GM12878 (cell line): ENCODE measurements around the gene MSH2. TPM values are rescaled to one million over a fixed set of nuclear protein-coding genes. Genes with fewer than 3 reads are reported as not detected.

Experiments
- ATAC-seq: fragments of 200-7000 bp; cut with Tn5 transposase; 3 replicates; pipeline ENCODE4 v1.9.1; 2020; ENCODE audit warnings: mild to moderate bottlenecking, moderate library complexity
- BruUV-seq: library from RNA; stranded (reverse); fragments of 400-500 nt; replicated peaks from 2 replicates; lab custom pipeline; 2021; lab: Mats Ljungman, UMichigan
- CTCF ChIA-PET: fragments of 300-600 bp; sonication (Branson Sonifier 250); formaldehyde crosslinking; extraction: SDS; loops from one replicate; lab custom pipeline; 2021; ENCODE audit warnings: inconsistent platforms; lab: Yijun Ruan, JAX
- POLR2A ChIA-PET: fragments of 350-600 bp; formaldehyde crosslinking; extraction: SDS; loops from one replicate; lab custom pipeline; 2021; ENCODE audit warnings: inconsistent platforms; lab: Charles Lee
- RAD21 ChIA-PET: fragments of 300-600 bp; sonication (Branson Sonifier 250); formaldehyde crosslinking; loops from one replicate; lab custom pipeline; 2023; ENCODE audit warnings: antibody characterized with exemption; ENCODE audit not compliant: unreplicated experiment; lab: Charles Lee
- SMC1A ChIA-PET: fragments of 300-600 bp; sonication (Branson Sonifier 250); formaldehyde crosslinking; loops from one replicate; lab custom pipeline; 2023; ENCODE audit not compliant: unreplicated experiment, uncharacterized antibody; lab: Charles Lee
- DNase-seq: peaks from one replicate; pipeline ENCODE4 v3.0.0-alpha.2; 2011; ENCODE audit warnings: low read depth, low spot score
- FAIRE-seq: peaks from 3 replicates; lab custom pipeline; 2011; peaks lifted over from hg19 to GRCh38; lab: Jason Lieb, UNC
- H2AFZ ChIP-seq: 2 replicates; pipeline ENCODE4 v1.6.0; 2011; ENCODE audit warnings: low read depth, low read length, control low read depth; ENCODE audit not compliant: control insufficient read depth
- H3K27ac ChIP-seq: 2 replicates; pipeline ENCODE4 v1.5.1; 2011; ENCODE audit warnings: control low read depth; ENCODE audit not compliant: control insufficient read depth, insufficient read depth
- H3K27me3 ChIP-seq, 2 experiments: replicated peaks in 1 of 2; 2 replicates each; pipeline versions ENCODE4 v1.6.0 to v1.6.1; 2011; ENCODE audit warnings: low read length in 1 of 2; ENCODE audit not compliant: control insufficient read depth in 2 of 2, insufficient read depth in 2 of 2
- H3K36me3 ChIP-seq, 2 experiments: 2 replicates each; pipeline ENCODE4 v1.5.1; 2011; ENCODE audit warnings: low read length in 1 of 2; ENCODE audit not compliant: control insufficient read depth in 2 of 2, insufficient read depth in 2 of 2
- H3K4me1 ChIP-seq: 2 replicates; pipeline ENCODE4 v1.6.1; 2011; ENCODE audit warnings: mild to moderate bottlenecking, low read length, moderate library complexity, mixed read lengths; ENCODE audit not compliant: control insufficient read depth, insufficient read depth
- H3K4me2 ChIP-seq: 2 replicates; pipeline ENCODE4 v1.6.0; 2011; ENCODE audit warnings: control low read depth; ENCODE audit not compliant: control insufficient read depth, insufficient read depth
- H3K4me3 ChIP-seq: fragments of 200-600 bp; sonication (generic); 2 replicates; pipeline ENCODE4 v1.5.1; 2016
- H3K79me2 ChIP-seq: 2 replicates; pipeline ENCODE4 v1.6.0; 2011; ENCODE audit warnings: low read length; ENCODE audit not compliant: control insufficient read depth, insufficient read depth
- H3K9ac ChIP-seq: 2 replicates; pipeline ENCODE4 v1.8.0; 2011; ENCODE audit warnings: low read length, control low read depth, mixed read lengths; ENCODE audit not compliant: control insufficient read depth, insufficient read depth
- H3K9me3 ChIP-seq: replicated peaks from 3 replicates; pipeline ENCODE4 v1.5.1; 2011; ENCODE audit warnings: mild to moderate bottlenecking, low read length; ENCODE audit not compliant: control insufficient read depth, insufficient read depth
- H4K20me1 ChIP-seq: 2 replicates; pipeline ENCODE4 v1.6.0; 2011; ENCODE audit not compliant: control insufficient read depth, insufficient read depth
- BACH1 ChIP-seq: fragments of 450-650 bp; IDR thresholded peaks from 2 replicates; pipeline ENCODE4 v1.6.1; 2017; ENCODE audit warnings: mild to moderate bottlenecking, borderline replicate concordance
- CHD2 ChIP-seq: IDR thresholded peaks from 2 replicates; pipeline ENCODE4 v1.6.1; 2011; ENCODE audit warnings: low read depth, low read length, improper control_type of control experiment, borderline replicate concordance
- EP300 ChIP-seq, 2 experiments: fragments of 150-350 bp in 1 of 2; IDR thresholded peaks; 2 replicates each; pipeline ENCODE4 v1.6.1; 2011 to 2012; ENCODE audit warnings: low read depth in 2 of 2, low read length in 2 of 2, borderline replicate concordance in 1 of 2, improper control_type of control experiment in 1 of 2, inconsistent platforms in 1 of 2; ENCODE audit not compliant: control insufficient read depth in 1 of 2
- HCFC1 ChIP-seq: fragments of 150-350 bp; IDR thresholded peaks from 2 replicates; pipeline ENCODE4 v1.6.1; 2014; ENCODE audit warnings: low read length
- JUNB ChIP-seq: IDR thresholded peaks from 2 replicates; pipeline ENCODE4 v1.6.1; 2016; ENCODE audit warnings: antibody characterized with exemption, mild to moderate bottlenecking
- KAT2A ChIP-seq: conservative IDR thresholded peaks from 2 replicates; pipeline ENCODE4 v1.6.1; 2011; ENCODE audit warnings: low read depth, low read length; ENCODE audit not compliant: control insufficient read depth
- MEF2A ChIP-seq: IDR thresholded peaks from 2 replicates; pipeline ENCODE4 v1.6.1; 2011; ENCODE audit warnings: low read depth, mild to moderate bottlenecking, low read length, moderate library complexity; ENCODE audit not compliant: insufficient read depth
- NFIC ChIP-seq: IDR thresholded peaks from 2 replicates; pipeline ENCODE4 v1.6.1; 2012; ENCODE audit warnings: low read depth, mild to moderate bottlenecking, inconsistent platforms, low read length, moderate library complexity
- NR2F1 ChIP-seq: fragments of 450-650 bp; conservative IDR thresholded peaks from 2 replicates; pipeline ENCODE4 v1.6.1; 2017; ENCODE audit warnings: mild to moderate bottlenecking
- RBBP5 ChIP-seq: fragments of 200-600 bp; sonication (generic); conservative IDR thresholded peaks from 2 replicates; pipeline ENCODE4 v1.6.1; 2016
- RFX5 ChIP-seq: IDR thresholded peaks from 2 replicates; pipeline ENCODE4 v1.6.1; 2011; ENCODE audit warnings: low read depth, low read length, improper control_type of control experiment
- SIX5 ChIP-seq: IDR thresholded peaks from 2 replicates; pipeline ENCODE4 v1.6.1; 2011; ENCODE audit warnings: mild to moderate bottlenecking, low read depth, low read length, moderate library complexity; ENCODE audit not compliant: severe bottlenecking
- TCF12 ChIP-seq: IDR thresholded peaks from 2 replicates; pipeline ENCODE4 v1.6.1; 2011; ENCODE audit warnings: low read depth, mild to moderate bottlenecking, low read length
- TCF3 ChIP-seq: IDR thresholded peaks from 2 replicates; pipeline ENCODE4 v1.6.1; 2012; ENCODE audit warnings: low read depth, mild to moderate bottlenecking, low read length, borderline replicate concordance; ENCODE audit not compliant: insufficient read depth
- YBX1 ChIP-seq: fragments of 450-650 bp; IDR thresholded peaks from 2 replicates; pipeline ENCODE4 v1.6.1; 2016; ENCODE audit warnings: antibody characterized with exemption
- ZNF384 ChIP-seq: IDR thresholded peaks from 2 replicates; pipeline ENCODE4 v1.6.1; 2012; ENCODE audit warnings: low read depth, mild to moderate bottlenecking, low read length, improper control_type of control experiment, borderline replicate concordance
- WGBS: methylation state at CpG from one replicate; pipeline ENCODE4 v1.1.6; 2016; ENCODE audit warnings: low lambda C conversion rate; ENCODE audit not compliant: insufficient replicate concordance, insufficient coverage; ENCODE audit errors: missing lambda C conversion rate; 5-methylcytosine and 5-hydroxymethylcytosine counted together
- in situ Hi-C: fragments of 300-500 bp; cut with MboI; formaldehyde crosslinking; loops from 9 replicates; pipeline ENCODE4 v1.14.3; 2018; ENCODE audit warnings: mixed read lengths
- intact Hi-C: fragments of 100-400 bp; cut with micrococcal nuclease; formaldehyde crosslinking; loops from one replicate; pipeline ENCODE4 v1.14.2; 2022; ENCODE audit not compliant: unreplicated experiment
- polyA plus RNA-seq, 11 experiments: library from polyadenylated mRNA; depleted of rRNA in 4 of 11; unstranded in 6 of 11; stranded (reverse) in 5 of 11; fragments of >200 nt; fragmentation: Nextera tagmentation in 4 of 11; fragmentation: Illumina TruSeq in 1 of 11; extraction: Ambion mirVana in 4 of 11; extraction: Trizol in 1 of 11; gene quantifications; 1 replicate in 1 of 11; 2 replicates in 10 of 11; pipeline versions ENCODE4 v1.2.1 to v1.2.3, GENCODE V29; 2011 to 2016; ENCODE audit warnings: inconsistent platforms in 2 of 11, missing spikeins in 2 of 11, low read depth in 1 of 11
- total RNA-seq, 4 experiments: library from RNA; depleted of rRNA in 3 of 4; stranded (reverse); fragments of >200 nt in 3 of 4; fragmentation: Illumina TruSeq in 1 of 4; extraction: Trizol in 1 of 4; gene quantifications; 2 replicates each; pipeline versions ENCODE4 v1.2.1 to v1.2.3, GENCODE V29; 2013 to 2021
- TF ChIP-seq, protein P1 (sequence below): fragments of 450-650 bp; IDR thresholded peaks from 2 replicates; pipeline ENCODE4 v1.6.1; 2017; ENCODE audit warnings: antibody characterized with exemption, mild to moderate bottlenecking, moderate library complexity

The MSH2 gene
- total and polyA plus RNA-seq, 10 of the 15 experiments (the other 5 are each of a cell fraction or from before 2014, with no cell fraction given), result 24.3 to 94.4 (median 55.5) TPM

DNA sequence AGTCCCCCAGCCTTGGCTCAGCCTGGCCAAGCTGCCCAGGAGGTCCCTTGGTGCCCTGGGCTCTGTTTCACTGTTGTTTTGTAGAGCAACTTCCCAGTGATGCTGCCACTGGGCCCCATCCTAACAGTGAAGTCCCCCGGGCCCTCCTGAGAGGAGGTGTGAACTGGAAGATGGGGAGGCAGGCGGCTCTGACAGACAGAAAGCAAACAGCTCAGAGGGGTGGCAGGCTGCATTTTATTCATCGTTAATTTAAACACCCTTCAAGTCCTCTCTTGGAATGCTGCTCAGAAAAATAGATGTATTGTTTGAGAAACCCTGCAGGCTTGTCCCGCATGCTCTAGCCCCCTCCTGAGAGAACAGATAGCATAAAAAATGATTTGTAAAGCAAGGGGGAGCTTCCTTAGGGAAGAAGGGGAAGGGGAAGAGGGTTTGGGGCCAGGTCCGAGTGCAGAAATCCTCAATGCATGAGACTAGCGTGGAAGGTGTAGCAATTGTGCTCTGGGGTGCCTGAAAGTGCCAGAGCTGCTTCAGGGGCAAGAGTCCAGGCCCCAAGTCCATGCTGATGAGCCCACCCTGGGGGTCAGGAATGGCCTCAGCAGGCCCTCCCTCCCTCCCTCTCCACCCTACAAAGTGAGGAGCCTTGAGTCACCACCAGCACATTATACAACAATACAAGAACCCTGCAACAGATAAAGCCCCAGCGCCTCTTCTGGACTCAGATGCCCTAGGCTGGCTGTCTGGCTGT, 113.6 kb downstream of the MSH2 start:
- CTCF ChIA-PET, result interaction anchor here (1.1 kb wide), 1 partner anchor 251 kb away, joined by 4 read pairs; no protein-coding TSS in a partner anchor
- Histone ChIP-seq H3K4me2 (no peak overlapping the region), H3K27ac (no peak overlapping the region), H3K36me3 (no peaks in the 10 kb centered on the region), H3K9ac (no peak overlapping the region), H3K4me3 (no peak overlapping the region), H2AFZ (no peak overlapping the region), H3K79me2 (no peaks in the 10 kb centered on the region), H4K20me1 (no peaks in the 10 kb centered on the region), H3K9me3 (no peaks in the 10 kb centered on the region), H3K4me1 (peaks cover 11% of the 10 kb centered on the region), H3K27me3 (no peaks in the 10 kb centered on the region)
- intact Hi-C loops, result no loop called here
- TF ChIP-seq SIX5 (no peak), RBBP5 (no peak), EP300 (IDR thresholded peaks at IDR 0.05; ENCODE audit: borderline replicate concordance in 1 of 2, control insufficient read depth in 1 of 2, low read depth in 2 of 2, low read length in 2 of 2) (no peak), KAT2A (no peak), BACH1 (no peak), ZNF384 (no peak), YBX1 (no peak), RFX5 (no peak), TCF3 (no peak), TCF12 (no peak), NFIC (no peak), CHD2 (no peak), NR2F1 (no peak), JUNB (no peak), HCFC1 (no peak), MEF2A (no peak)
- TF ChIP-seq, protein P1, sequence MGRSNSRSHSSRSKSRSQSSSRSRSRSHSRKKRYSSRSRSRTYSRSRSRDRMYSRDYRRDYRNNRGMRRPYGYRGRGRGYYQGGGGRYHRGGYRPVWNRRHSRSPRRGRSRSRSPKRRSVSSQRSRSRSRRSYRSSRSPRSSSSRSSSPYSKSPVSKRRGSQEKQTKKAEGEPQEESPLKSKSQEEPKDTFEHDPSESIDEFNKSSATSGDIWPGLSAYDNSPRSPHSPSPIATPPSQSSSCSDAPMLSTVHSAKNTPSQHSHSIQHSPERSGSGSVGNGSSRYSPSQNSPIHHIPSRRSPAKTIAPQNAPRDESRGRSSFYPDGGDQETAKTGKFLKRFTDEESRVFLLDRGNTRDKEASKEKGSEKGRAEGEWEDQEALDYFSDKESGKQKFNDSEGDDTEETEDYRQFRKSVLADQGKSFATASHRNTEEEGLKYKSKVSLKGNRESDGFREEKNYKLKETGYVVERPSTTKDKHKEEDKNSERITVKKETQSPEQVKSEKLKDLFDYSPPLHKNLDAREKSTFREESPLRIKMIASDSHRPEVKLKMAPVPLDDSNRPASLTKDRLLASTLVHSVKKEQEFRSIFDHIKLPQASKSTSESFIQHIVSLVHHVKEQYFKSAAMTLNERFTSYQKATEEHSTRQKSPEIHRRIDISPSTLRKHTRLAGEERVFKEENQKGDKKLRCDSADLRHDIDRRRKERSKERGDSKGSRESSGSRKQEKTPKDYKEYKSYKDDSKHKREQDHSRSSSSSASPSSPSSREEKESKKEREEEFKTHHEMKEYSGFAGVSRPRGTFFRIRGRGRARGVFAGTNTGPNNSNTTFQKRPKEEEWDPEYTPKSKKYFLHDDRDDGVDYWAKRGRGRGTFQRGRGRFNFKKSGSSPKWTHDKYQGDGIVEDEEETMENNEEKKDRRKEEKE, result no peak
- SMC1A ChIA-PET, result interaction anchor here (1.8 to 2.2 kb wide), 2 partner anchors 27 to 251 kb away, joined by 3 to 5 read pairs; no protein-coding TSS in a partner anchor
- DNase-seq, result no peak
- no peak for FAIRE-seq
- no TSS peak for BruUV-seq
- in situ Hi-C loops, result no loop called here
- WGBS, result 85% methylated on average over 7 of the region's 7 CpGs
- ATAC-seq, result no peak
- RAD21 ChIA-PET, result interaction anchor here (1.7 kb wide), 1 partner anchor 251 kb away, joined by 4 read pairs; no protein-coding TSS in a partner anchor
- POLR2A ChIA-PET, result no interaction called here
